Measurements from ENCODE around the gene ARID2.

The ARID2 gene

DNA sequence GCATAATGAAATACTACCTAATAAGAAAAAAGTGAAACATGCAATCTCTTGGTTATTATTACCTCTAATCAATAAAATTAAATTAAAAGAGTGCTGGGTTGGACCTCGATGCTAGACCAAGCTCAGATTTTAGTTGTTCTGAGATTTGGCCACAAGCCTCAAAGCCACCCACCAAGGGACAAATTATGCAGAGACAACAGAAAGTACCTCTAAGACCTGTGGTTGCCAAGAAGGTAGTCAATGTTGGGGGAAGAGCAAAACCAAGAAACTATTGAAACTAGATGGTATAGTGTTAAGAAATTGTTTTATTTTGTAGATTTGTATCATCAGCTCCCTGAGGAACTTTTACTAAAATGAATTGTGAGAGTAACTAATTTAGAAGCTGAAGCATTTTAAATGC lies 43.8 kb upstream of the ARID2 start:
- H3K9me3 ChIP-seq (ENCODE audit: insufficient read depth, low read length): no peaks in the 10 kb centered on the region
- no peak overlapping the region for H3K27ac ChIP-seq (ENCODE audit: low read depth, low read length)
- no peaks in the 10 kb centered on the region for H4K20me1 ChIP-seq (ENCODE audit: low read depth, low read length)
- H3K36me3 ChIP-seq (ENCODE audit: low read length): no peaks in the 10 kb centered on the region
- no peak overlapping the region for H3K9ac ChIP-seq (ENCODE audit: low read length)
- H3K79me2 ChIP-seq (ENCODE audit: insufficient read depth, low read length): no peaks in the 10 kb centered on the region
- H3F3A ChIP-seq (ENCODE audit: insufficient read depth): no peaks in the 10 kb centered on the region
- no peak overlapping the region for H3K4me2 ChIP-seq (ENCODE audit: low read depth, low read length, poor library complexity, severe bottlenecking)
- H3K4me3 ChIP-seq (ENCODE audit: insufficient read depth, low read length, poor library complexity, severe bottlenecking): no peak overlapping the region
- no peaks in the 10 kb centered on the region for H3K9me2 ChIP-seq (replicated peaks; ENCODE audit: insufficient read depth, low read length)
- TF ChIP-seq, protein P1, sequence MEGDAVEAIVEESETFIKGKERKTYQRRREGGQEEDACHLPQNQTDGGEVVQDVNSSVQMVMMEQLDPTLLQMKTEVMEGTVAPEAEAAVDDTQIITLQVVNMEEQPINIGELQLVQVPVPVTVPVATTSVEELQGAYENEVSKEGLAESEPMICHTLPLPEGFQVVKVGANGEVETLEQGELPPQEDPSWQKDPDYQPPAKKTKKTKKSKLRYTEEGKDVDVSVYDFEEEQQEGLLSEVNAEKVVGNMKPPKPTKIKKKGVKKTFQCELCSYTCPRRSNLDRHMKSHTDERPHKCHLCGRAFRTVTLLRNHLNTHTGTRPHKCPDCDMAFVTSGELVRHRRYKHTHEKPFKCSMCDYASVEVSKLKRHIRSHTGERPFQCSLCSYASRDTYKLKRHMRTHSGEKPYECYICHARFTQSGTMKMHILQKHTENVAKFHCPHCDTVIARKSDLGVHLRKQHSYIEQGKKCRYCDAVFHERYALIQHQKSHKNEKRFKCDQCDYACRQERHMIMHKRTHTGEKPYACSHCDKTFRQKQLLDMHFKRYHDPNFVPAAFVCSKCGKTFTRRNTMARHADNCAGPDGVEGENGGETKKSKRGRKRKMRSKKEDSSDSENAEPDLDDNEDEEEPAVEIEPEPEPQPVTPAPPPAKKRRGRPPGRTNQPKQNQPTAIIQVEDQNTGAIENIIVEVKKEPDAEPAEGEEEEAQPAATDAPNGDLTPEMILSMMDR (IDR thresholded peaks at IDR 0.05; ENCODE audit: insufficient read depth, low read length, poor library complexity, severe bottlenecking): no peak
- TF ChIP-seq EZH2phosphoT487 (conservative IDR thresholded peaks at IDR 0.05; ENCODE audit: low read length): no peak
- no peak overlapping the region for H2AFZ ChIP-seq (ENCODE audit: low read depth, low read length, severe bottlenecking)
- no peaks in the 10 kb centered on the region for H3K27me3 ChIP-seq (ENCODE audit: low read length)

- Histone ChIP-seq H3K27me3 (ENCODE audit: low read length) (no peaks in the 10 kb centered on the region), H3K9me3 (ENCODE audit: insufficient read depth, low read length) (no peaks in the 10 kb centered on the region), H3K36me3 (ENCODE audit: low read length) (no peaks in the 10 kb centered on the region), H3K9ac (ENCODE audit: low read length) (no peak overlapping the region), H3K4me2 (ENCODE audit: low read depth, low read length, poor library complexity, severe bottlenecking) (no peak overlapping the region), H2AFZ (ENCODE audit: low read depth, low read length, severe bottlenecking) (no peak overlapping the region), H3K9me2 (replicated peaks; ENCODE audit: insufficient read depth, low read length) (no peaks in the 10 kb centered on the region), H4K20me1 (ENCODE audit: low read depth, low read length) (no peaks in the 10 kb centered on the region), H3K27ac (ENCODE audit: low read depth, low read length) (no peak overlapping the region), H3K4me3 (ENCODE audit: insufficient read depth, low read length, poor library complexity, severe bottlenecking) (no peak overlapping the region), H3K79me2 (ENCODE audit: insufficient read depth, low read length) (no peaks in the 10 kb centered on the region), H3F3A (ENCODE audit: insufficient read depth) (no peaks in the 10 kb centered on the region)
- TF ChIP-seq, protein P1 (IDR thresholded peaks at IDR 0.05; ENCODE audit: insufficient read depth, low read length, poor library complexity, severe bottlenecking): no peak
- no peak for TF ChIP-seq EZH2phosphoT487 (conservative IDR thresholded peaks at IDR 0.05; ENCODE audit: low read length)
Observed at GRCh38 chr12:45687081-45688015, 42.2 kb upstream of the ARID2 start.

DNA sequence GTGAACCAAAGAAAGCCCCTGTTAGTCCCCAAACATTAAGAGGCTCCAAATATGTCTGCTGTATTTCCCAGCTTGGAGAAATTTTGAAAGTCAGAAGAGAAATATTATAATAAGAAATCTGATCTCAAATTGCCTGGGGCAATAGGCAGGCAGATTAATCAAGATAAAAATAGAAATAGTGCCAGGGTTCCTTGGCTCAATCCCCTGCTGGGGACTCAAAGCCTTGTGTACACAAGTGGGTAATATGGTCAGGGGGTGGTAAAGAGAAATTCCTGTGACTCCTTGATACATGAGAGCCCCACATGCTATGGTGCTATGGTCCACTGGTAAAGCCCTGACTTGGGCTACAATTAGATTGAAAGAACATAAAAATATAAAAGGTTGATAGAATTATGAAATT lies 41.3 kb upstream of the ARID2 start:
- no peak overlapping the region for H2AFZ ChIP-seq (ENCODE audit: low read depth, low read length, severe bottlenecking)
- no peak overlapping the region for H3K27ac ChIP-seq (ENCODE audit: low read depth, low read length)
- TF ChIP-seq, protein P1 (IDR thresholded peaks at IDR 0.05; ENCODE audit: insufficient read depth, low read length, poor library complexity, severe bottlenecking): no peak
- no peak for TF ChIP-seq EZH2phosphoT487 (conservative IDR thresholded peaks at IDR 0.05; ENCODE audit: low read length)
- H3K4me2 ChIP-seq (ENCODE audit: low read depth, low read length, poor library complexity, severe bottlenecking): no peak overlapping the region
- no peaks in the 10 kb centered on the region for H3K9me3 ChIP-seq (ENCODE audit: insufficient read depth, low read length)
- no peaks in the 10 kb centered on the region for H3K27me3 ChIP-seq (ENCODE audit: low read length)
- no peak overlapping the region for H3K4me3 ChIP-seq (ENCODE audit: insufficient read depth, low read length, poor library complexity, severe bottlenecking)
- H3K9me2 ChIP-seq (replicated peaks; ENCODE audit: insufficient read depth, low read length): no peaks in the 10 kb centered on the region
- no peaks in the 10 kb centered on the region for H3K79me2 ChIP-seq (ENCODE audit: insufficient read depth, low read length)
- H3K36me3 ChIP-seq (ENCODE audit: low read length): no peaks in the 10 kb centered on the region
- H3F3A ChIP-seq (ENCODE audit: insufficient read depth): no peaks in the 10 kb centered on the region
- no peak overlapping the region for H3K9ac ChIP-seq (ENCODE audit: low read length)
- no peaks in the 10 kb centered on the region for H4K20me1 ChIP-seq (ENCODE audit: low read depth, low read length)

Data from SU-DHL-6 (cell line).